HepG2 (cell line): ENCODE data around the gene COMMD1. TPM values are rescaled to one million over a fixed set of nuclear protein-coding genes. Genes with fewer than 3 reads are reported as not detected.

Source experiments
- ATAC-seq: fragments of 200-7000 bp; cut with Tn5 transposase; 3 replicates; pipeline ENCODE4 v1.9.1; 2020; ENCODE audit warnings: mild to moderate bottlenecking, moderate library complexity
- BruUV-seq: library from RNA; stranded (reverse); fragments of 400-500 nt; replicated peaks from 2 replicates; lab custom pipeline; 2021; lab: Mats Ljungman, UMichigan
- CTCF ChIA-PET: fragments of 300-600 bp; formaldehyde crosslinking; extraction: SDS; loops from one replicate; lab custom pipeline; 2021; ENCODE audit warnings: low total read pairs, inconsistent platforms, low intra/inter-chr PET ratio; lab: Yijun Ruan, JAX
- POLR2A ChIA-PET: fragments of 350-600 bp; sonication (Branson Sonifier 250); formaldehyde crosslinking; loops from one replicate; lab custom pipeline; 2020; ENCODE audit warnings: antibody characterized with exemption, inconsistent platforms; lab: Yijun Ruan, JAX
- DNase-seq: peaks from one replicate; pipeline ENCODE4 v3.0.0-alpha.2; 2015; ENCODE audit warnings: low spot score
- FAIRE-seq: peaks from 3 replicates; lab custom pipeline; 2011; peaks lifted over from hg19 to GRCh38; lab: Jason Lieb, UNC
- H2AFZ ChIP-seq: one replicate; pipeline ENCODE4 v1.6.1; 2011; ENCODE audit warnings: low read length, inconsistent platforms
- H3K27ac ChIP-seq: fragments of 300-600 bp; 3 replicates; pipeline ENCODE4 v1.8.0; 2011; ENCODE audit warnings: mixed run types, mild to moderate bottlenecking, mixed read lengths, low read length, inconsistent platforms; ENCODE audit not compliant: insufficient read depth; ENCODE audit errors: extremely low read length
- H3K27me3 ChIP-seq, 2 experiments: fragments of 200-600 bp in 1 of 2; 2 replicates in 1 of 2; 3 replicates in 1 of 2; pipeline versions ENCODE4 v1.6.0 to v1.8.0; 2011; ENCODE audit warnings: low read length in 2 of 2, mild to moderate bottlenecking in 2 of 2, moderate library complexity in 2 of 2, inconsistent platforms in 1 of 2; ENCODE audit not compliant: insufficient read depth in 2 of 2, control insufficient read depth in 1 of 2
- H3K36me3 ChIP-seq, 2 experiments: fragments of 200-600 bp in 1 of 2; replicated peaks in 1 of 2; 2 replicates in 1 of 2; 3 replicates in 1 of 2; pipeline versions ENCODE4 v1.5.1 to v1.8.0; 2011; ENCODE audit warnings: low read length in 2 of 2, inconsistent platforms in 1 of 2; ENCODE audit not compliant: insufficient read depth in 2 of 2, control insufficient read depth in 1 of 2
- H3K4me1 ChIP-seq: 2 replicates; pipeline ENCODE4 v1.5.1; 2012; ENCODE audit warnings: low read length, inconsistent platforms; ENCODE audit not compliant: insufficient read depth
- H3K4me2 ChIP-seq: 2 replicates; pipeline ENCODE4 v1.6.0; 2011; ENCODE audit warnings: low read depth, low read length, inconsistent platforms
- H3K4me3 ChIP-seq, 3 experiments: fragments of 200-600 bp in 1 of 3; sonication (generic), shearing (Covaris generic) in 1 of 3; replicated peaks in 1 of 3; 2 replicates each; pipeline ENCODE4 v1.5.1; 2011 to 2016; ENCODE audit warnings: low read length in 3 of 3, inconsistent platforms in 2 of 3, low read depth in 2 of 3, mild to moderate bottlenecking in 2 of 3, control low read depth in 1 of 3, mixed read lengths in 1 of 3; ENCODE audit not compliant: insufficient read depth in 1 of 3
- H3K79me2 ChIP-seq: one replicate; pipeline ENCODE4 v1.6.1; 2011; ENCODE audit warnings: low read length, inconsistent platforms; ENCODE audit not compliant: insufficient read depth
- H3K9ac ChIP-seq: 2 replicates; pipeline ENCODE4 v1.6.0; 2011; ENCODE audit warnings: mild to moderate bottlenecking, low read depth, low read length, inconsistent platforms; ENCODE audit not compliant: insufficient read depth
- H3K9me3 ChIP-seq: 2 replicates; pipeline ENCODE4 v1.5.1; 2012; ENCODE audit warnings: mild to moderate bottlenecking, low read length
- H4K20me1 ChIP-seq: 2 replicates; pipeline ENCODE4 v1.6.0; 2011; ENCODE audit warnings: inconsistent platforms, mild to moderate bottlenecking, low read length, moderate library complexity; ENCODE audit not compliant: insufficient read depth
- FLYWCH1 ChIP-seq: sonication (generic); formaldehyde crosslinking; IDR thresholded peaks from 2 replicates; pipeline ENCODE4 v1.8.1; 2023; ENCODE audit warnings: mild to moderate bottlenecking, missing genetic modification reagents
- FOXK2 ChIP-seq: fragments of 450-650 bp; IDR thresholded peaks from 2 replicates; pipeline ENCODE4 v1.6.1; 2016
- NFE2L2 ChIP-seq: fragments of 150-350 bp; IDR thresholded peaks from 2 replicates; pipeline ENCODE4 v1.6.1; 2014; ENCODE audit warnings: low read length
- PRDM10 ChIP-seq: sonication (generic); formaldehyde crosslinking; IDR thresholded peaks from 2 replicates; pipeline ENCODE4 v1.4.0; 2020; ENCODE audit warnings: low read depth, missing genetic modification reagents
- RXRB ChIP-seq: IDR thresholded peaks from 2 replicates; pipeline ENCODE4 v1.6.1; 2016; ENCODE audit warnings: borderline replicate concordance, missing genetic modification reagents, missing compliant biosample characterization
- ZBTB38 ChIP-seq: sonication (generic); formaldehyde crosslinking; IDR thresholded peaks from 2 replicates; pipeline ENCODE4 v1.5.1; 2020; ENCODE audit warnings: mild to moderate bottlenecking, missing genetic modification reagents
- ZFP90 ChIP-seq: sonication (generic); formaldehyde crosslinking; IDR thresholded peaks from 2 replicates; pipeline ENCODE4 v1.8.0; 2022; ENCODE audit warnings: missing genetic modification reagents, mild to moderate bottlenecking, inconsistent platforms, borderline replicate concordance
- ZNF343 ChIP-seq: sonication (generic); formaldehyde crosslinking; IDR thresholded peaks from 2 replicates; pipeline ENCODE4 v1.4.0; 2020; ENCODE audit warnings: mild to moderate bottlenecking, missing genetic modification reagents
- ZNF570 ChIP-seq: sonication (generic); formaldehyde crosslinking; IDR thresholded peaks from 2 replicates; pipeline ENCODE4 v1.4.0; 2020; ENCODE audit warnings: mild to moderate bottlenecking, missing genetic modification reagents, borderline replicate concordance
- ZNF691 ChIP-seq: sonication (generic); formaldehyde crosslinking; IDR thresholded peaks from 2 replicates; pipeline ENCODE4 v1.4.0; 2020; ENCODE audit warnings: missing genetic modification reagents, low read depth, mild to moderate bottlenecking, borderline replicate concordance
- ZSCAN25 ChIP-seq: sonication (generic); formaldehyde crosslinking; IDR thresholded peaks from 2 replicates; pipeline ENCODE4 v1.8.0; 2022; ENCODE audit warnings: mild to moderate bottlenecking, missing genetic modification reagents
- WGBS: methylation state at CpG from one replicate; pipeline ENCODE4 v1.1.6; 2017; ENCODE audit warnings: low lambda C conversion rate; 5-methylcytosine and 5-hydroxymethylcytosine counted together
- in situ Hi-C: cut with HindIII; loops from 2 replicates; pipeline ENCODE4 v1.10.0; 2017; ENCODE audit warnings: low pct_unique_long_range_greater_than_20kb; ENCODE audit not compliant: extremely low pct_ligation_motif_present
- intact Hi-C: fragments of 100-400 bp; cut with micrococcal nuclease; formaldehyde crosslinking; loops from one replicate; pipeline ENCODE4 v1.10.0; 2022; ENCODE audit not compliant: unreplicated experiment
- polyA plus RNA-seq, 8 experiments: library from polyadenylated mRNA; depleted of rRNA in 3 of 8; stranded (reverse) in 7 of 8; unstranded in 1 of 8; fragments of >200 nt; fragmentation: Illumina TruSeq in 4 of 8; extraction: Trizol in 4 of 8; gene quantifications; 2 replicates each; pipeline versions ENCODE4 v1.2.1 to v1.2.3, GENCODE V29; 2011 to 2016; ENCODE audit warnings: low read depth in 4 of 8, missing spikeins in 1 of 8, mixed read lengths in 1 of 8; ENCODE audit not compliant: insufficient read depth in 1 of 8
- total RNA-seq, 5 experiments: library from RNA; depleted of rRNA; stranded (reverse); fragments of >200 nt; fragmentation: Illumina TruSeq; extraction: Trizol; gene quantifications; 2 replicates each; pipeline ENCODE4 v1.2.3, GENCODE V29; 2016; ENCODE audit warnings: low read depth in 1 of 5
- TF ChIP-seq, protein P1 (sequence below): sonication (generic); formaldehyde crosslinking; IDR thresholded peaks from 2 replicates; pipeline ENCODE4 v1.4.0; 2020; ENCODE audit warnings: missing genetic modification reagents
- TF ChIP-seq, protein P2 (sequence below): sonication (generic); formaldehyde crosslinking; IDR thresholded peaks from 2 replicates; pipeline ENCODE4 v1.5.0; 2020; ENCODE audit warnings: mild to moderate bottlenecking, missing genetic modification reagents
- TF ChIP-seq, protein P3 (sequence below): sonication (generic); formaldehyde crosslinking; IDR thresholded peaks from 2 replicates; pipeline ENCODE4 v1.4.0; 2020; ENCODE audit warnings: missing genetic modification reagents
- TF ChIP-seq, protein P4 (sequence below): sonication (generic); formaldehyde crosslinking; IDR thresholded peaks from 2 replicates; pipeline ENCODE4 v1.4.0; 2020; ENCODE audit warnings: missing genetic modification reagents

The COMMD1 gene
- total and polyA plus RNA-seq, 2 of the 13 experiments (the other 11 are each of a cell fraction or from before 2014, with no cell fraction given), result 25.7 to 105 TPM

GRCh38 chr2:61969376-61969775 lies 63.9 kb downstream of the COMMD1 start:
- Histone ChIP-seq H2AFZ (no peak overlapping the region), H3K79me2 (no peaks in the 10 kb centered on the region), H3K9ac (no peak overlapping the region), H3K36me3 (no peaks in the 10 kb centered on the region), H3K4me1 (no peaks in the 10 kb centered on the region), H3K4me2 (no peak overlapping the region), H3K27ac (no peak overlapping the region), H3K27me3 (no peaks in the 10 kb centered on the region), H3K9me3 (no peaks in the 10 kb centered on the region), H4K20me1 (no peaks in the 10 kb centered on the region), H3K4me3 (no peak overlapping the region)
- intact Hi-C loops (no loop called here), in situ Hi-C loops (no loop called here)
- POLR2A ChIA-PET, result no interaction called here
- no peak for FAIRE-seq
- CTCF ChIA-PET, result no interaction called here
- DNase-seq, result no peak
- no peak for ATAC-seq
- WGBS, result 98% methylated on average over 1 of the region's 1 CpG
- no TSS peak for BruUV-seq
- TF ChIP-seq FOXK2 (no peak), ZNF570 (no peak), ZSCAN25 (CRISPR knock-in tag) (no peak), RXRB (CRISPR knock-in tag) (no peak), NFE2L2 (no peak), FLYWCH1 (CRISPR knock-in tag) (no peak), ZNF691 (CRISPR knock-in tag) (no peak), ZFP90 (CRISPR knock-in tag) (no peak), ZNF343 (CRISPR knock-in tag) (no peak), ZBTB38 (no peak), PRDM10 (CRISPR knock-in tag) (no peak)
- TF ChIP-seq, protein P1, sequence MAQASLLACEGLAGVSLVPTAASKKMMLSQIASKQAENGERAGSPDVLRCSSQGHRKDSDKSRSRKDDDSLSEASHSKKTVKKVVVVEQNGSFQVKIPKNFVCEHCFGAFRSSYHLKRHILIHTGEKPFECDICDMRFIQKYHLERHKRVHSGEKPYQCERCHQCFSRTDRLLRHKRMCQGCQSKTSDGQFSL (CRISPR knock-in tag), result no peak
- TF ChIP-seq, protein P2, sequence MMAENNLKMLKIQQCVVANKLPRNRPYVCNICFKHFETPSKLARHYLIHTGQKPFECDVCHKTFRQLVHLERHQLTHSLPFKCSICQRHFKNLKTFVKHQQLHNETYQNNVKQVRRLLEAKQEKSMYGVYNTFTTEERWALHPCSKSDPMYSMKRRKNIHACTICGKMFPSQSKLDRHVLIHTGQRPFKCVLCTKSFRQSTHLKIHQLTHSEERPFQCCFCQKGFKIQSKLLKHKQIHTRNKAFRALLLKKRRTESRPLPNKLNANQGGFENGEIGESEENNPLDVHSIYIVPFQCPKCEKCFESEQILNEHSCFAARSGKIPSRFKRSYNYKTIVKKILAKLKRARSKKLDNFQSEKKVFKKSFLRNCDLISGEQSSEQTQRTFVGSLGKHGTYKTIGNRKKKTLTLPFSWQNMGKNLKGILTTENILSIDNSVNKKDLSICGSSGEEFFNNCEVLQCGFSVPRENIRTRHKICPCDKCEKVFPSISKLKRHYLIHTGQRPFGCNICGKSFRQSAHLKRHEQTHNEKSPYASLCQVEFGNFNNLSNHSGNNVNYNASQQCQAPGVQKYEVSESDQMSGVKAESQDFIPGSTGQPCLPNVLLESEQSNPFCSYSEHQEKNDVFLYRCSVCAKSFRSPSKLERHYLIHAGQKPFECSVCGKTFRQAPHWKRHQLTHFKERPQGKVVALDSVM (CRISPR knock-in tag), result no peak
- TF ChIP-seq, protein P3, sequence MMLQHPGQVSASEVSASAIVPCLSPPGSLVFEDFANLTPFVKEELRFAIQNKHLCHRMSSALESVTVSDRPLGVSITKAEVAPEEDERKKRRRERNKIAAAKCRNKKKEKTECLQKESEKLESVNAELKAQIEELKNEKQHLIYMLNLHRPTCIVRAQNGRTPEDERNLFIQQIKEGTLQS, result no peak
- TF ChIP-seq, protein P4, sequence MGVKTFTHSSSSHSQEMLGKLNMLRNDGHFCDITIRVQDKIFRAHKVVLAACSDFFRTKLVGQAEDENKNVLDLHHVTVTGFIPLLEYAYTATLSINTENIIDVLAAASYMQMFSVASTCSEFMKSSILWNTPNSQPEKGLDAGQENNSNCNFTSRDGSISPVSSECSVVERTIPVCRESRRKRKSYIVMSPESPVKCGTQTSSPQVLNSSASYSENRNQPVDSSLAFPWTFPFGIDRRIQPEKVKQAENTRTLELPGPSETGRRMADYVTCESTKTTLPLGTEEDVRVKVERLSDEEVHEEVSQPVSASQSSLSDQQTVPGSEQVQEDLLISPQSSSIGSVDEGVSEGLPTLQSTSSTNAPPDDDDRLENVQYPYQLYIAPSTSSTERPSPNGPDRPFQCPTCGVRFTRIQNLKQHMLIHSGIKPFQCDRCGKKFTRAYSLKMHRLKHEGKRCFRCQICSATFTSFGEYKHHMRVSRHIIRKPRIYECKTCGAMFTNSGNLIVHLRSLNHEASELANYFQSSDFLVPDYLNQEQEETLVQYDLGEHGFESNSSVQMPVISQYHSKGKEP (CRISPR knock-in tag), result no peak
